Ascending aorta (tissue), 2 donors: ENCODE results near the gene SCYGR7. TPM values are rescaled to one million over a fixed set of nuclear protein-coding genes. Genes with fewer than 3 reads are reported as not detected.

Source experiments
- DNase-seq, 2 donors: peaks; one replicate each; pipeline ENCODE4 v3.0.0-alpha.2; 2019; ENCODE audit warnings: low spot score in 2 of 2
- H3K27ac ChIP-seq, 2 donors: fragments of 200-600 bp; sonication (generic); one replicate each; pipeline ENCODE4 v1.5.1; 2016 to 2017; ENCODE audit warnings: mild to moderate bottlenecking in 1 of 2
- H3K27me3 ChIP-seq: fragments of 200-600 bp; sonication (generic); one replicate; pipeline ENCODE4 v1.5.1; 2017
- H3K36me3 ChIP-seq, 2 donors: fragments of 200-600 bp; sonication (generic); one replicate each; pipeline ENCODE4 v1.5.1; 2016
- H3K4me1 ChIP-seq, 2 donors: fragments of 200-600 bp; sonication (generic); one replicate each; pipeline ENCODE4 v1.5.1; 2016 to 2017; ENCODE audit warnings: mild to moderate bottlenecking in 1 of 2
- H3K4me3 ChIP-seq, 2 donors: fragments of 200-600 bp; sonication (generic); one replicate each; pipeline ENCODE4 v1.5.1; 2016 to 2017; ENCODE audit warnings: mild to moderate bottlenecking in 1 of 2
- H3K9me3 ChIP-seq, 2 donors: fragments of 200-600 bp; sonication (generic); one replicate each; pipeline ENCODE4 v1.5.1; 2016
- intact Hi-C: fragments of 100-400 bp; cut with DNase I; formaldehyde crosslinking; loops from one replicate; pipeline ENCODE4 v1.15.1; 2023
- total RNA-seq: library from RNA; depleted of rRNA; stranded (reverse); fragments of >200 nt; gene quantifications from one replicate; pipeline ENCODE4 v1.1.0, GENCODE V29; 2016
- TF ChIP-seq, protein P1 (sequence below), 3 experiments: fragments of 200-600 bp in 2 of 3; fragments of 450-650 bp in 1 of 3; sonication (generic) in 2 of 3; IDR thresholded peaks; one replicate each; pipeline ENCODE4 v1.5.1; 2016 to 2019; ENCODE audit warnings: antibody characterized with exemption in 3 of 3, mild to moderate bottlenecking in 1 of 3, moderate library complexity in 1 of 3

The SCYGR7 gene
- total RNA-seq, 1 donor from 2014 or later, result not detected

- Histone ChIP-seq H3K36me3 (no peaks in the 10 kb centered on the region), H3K4me1 (no peaks in the 10 kb centered on the region), H3K27ac (no peak overlapping the region), H3K4me3 (no peak overlapping the region), H3K27me3 (no peaks in the 10 kb centered on the region), H3K9me3 (no peaks in the 10 kb centered on the region)
- intact Hi-C loops, result no loop called here
- TF ChIP-seq, protein P1, sequence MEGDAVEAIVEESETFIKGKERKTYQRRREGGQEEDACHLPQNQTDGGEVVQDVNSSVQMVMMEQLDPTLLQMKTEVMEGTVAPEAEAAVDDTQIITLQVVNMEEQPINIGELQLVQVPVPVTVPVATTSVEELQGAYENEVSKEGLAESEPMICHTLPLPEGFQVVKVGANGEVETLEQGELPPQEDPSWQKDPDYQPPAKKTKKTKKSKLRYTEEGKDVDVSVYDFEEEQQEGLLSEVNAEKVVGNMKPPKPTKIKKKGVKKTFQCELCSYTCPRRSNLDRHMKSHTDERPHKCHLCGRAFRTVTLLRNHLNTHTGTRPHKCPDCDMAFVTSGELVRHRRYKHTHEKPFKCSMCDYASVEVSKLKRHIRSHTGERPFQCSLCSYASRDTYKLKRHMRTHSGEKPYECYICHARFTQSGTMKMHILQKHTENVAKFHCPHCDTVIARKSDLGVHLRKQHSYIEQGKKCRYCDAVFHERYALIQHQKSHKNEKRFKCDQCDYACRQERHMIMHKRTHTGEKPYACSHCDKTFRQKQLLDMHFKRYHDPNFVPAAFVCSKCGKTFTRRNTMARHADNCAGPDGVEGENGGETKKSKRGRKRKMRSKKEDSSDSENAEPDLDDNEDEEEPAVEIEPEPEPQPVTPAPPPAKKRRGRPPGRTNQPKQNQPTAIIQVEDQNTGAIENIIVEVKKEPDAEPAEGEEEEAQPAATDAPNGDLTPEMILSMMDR (IDR thresholded peaks at IDR 0.05), result no peak
- DNase-seq, result no peak
Observed at GRCh38 chr2:227772932-227773331, 44.8 kb downstream of the SCYGR7 start.

GRCh38 chr2:227774011-227774624, 46.0 kb downstream of the SCYGR7 start:
- H3K27me3 ChIP-seq, result no peaks in the 10 kb centered on the region
- H3K4me3 ChIP-seq, result no peak overlapping the region
- H3K27ac ChIP-seq, result no peak overlapping the region
- intact Hi-C loops, result no loop called here
- peak in 1 of 2 donors; percentile 18 for DNase-seq
- H3K9me3 ChIP-seq, result no peaks in the 10 kb centered on the region
- no peaks in the 10 kb centered on the region for H3K36me3 ChIP-seq
- TF ChIP-seq, protein P1 (IDR thresholded peaks at IDR 0.05), result no peak
- no peaks in the 10 kb centered on the region for H3K4me1 ChIP-seq

- Histone ChIP-seq H3K4me3 (no peak overlapping the region), H3K4me1 (no peaks in the 10 kb centered on the region), H3K36me3 (no peaks in the 10 kb centered on the region), H3K27me3 (no peaks in the 10 kb centered on the region), H3K9me3 (no peaks in the 10 kb centered on the region), H3K27ac (no peak overlapping the region)
- no peak for DNase-seq
- intact Hi-C loops, result no loop called here
- TF ChIP-seq, protein P1 (IDR thresholded peaks at IDR 0.05), result no peak
Observed at GRCh38 chr2:227774895-227775842, 47.0 kb downstream of the SCYGR7 start.

Other genes with a start within 250 kb of the SCYGR7 start
- gene SCYGR2, start 129.4 kb upstream of the SCYGR7 start, total RNA-seq, result not detected
- not detected for gene SCYGR3, start 113.5 kb upstream of the SCYGR7 start, total RNA-seq
- gene SCYGR4, start 110.8 kb upstream of the SCYGR7 start, total RNA-seq, result not detected
- not detected for gene SCYGR5, start 61.5 kb upstream of the SCYGR7 start, total RNA-seq
- 16.5 TPM for gene SLC19A3, start 10.3 kb upstream of the SCYGR7 start, total RNA-seq
- not detected for gene SCYGR6, start 3.6 kb upstream of the SCYGR7 start, total RNA-seq
- not detected for gene SCYGR8, start 17.6 kb downstream of the SCYGR7 start, total RNA-seq
- not detected for gene CCL20, start 85.5 kb downstream of the SCYGR7 start, total RNA-seq
- not detected for gene DAW1, start 143.3 kb downstream of the SCYGR7 start, total RNA-seq